GM21526 (cell line): ENCODE measurements around the gene CYFIP1.

Source experiments
- ATAC-seq: cut with Tn5 transposase; IDR thresholded peaks from one replicate; pipeline ENCODE4 v1.9.1; 2021; ENCODE audit warnings: moderate library complexity; ENCODE audit not compliant: unreplicated experiment, low FRiP score

Gene CYFIP1

GRCh38 chr15:22969489-22969888, 10.7 kb downstream of the CYFIP1 start:
- no peak for ATAC-seq

- ATAC-seq: no peak
These were observed 11.8 kb downstream of the CYFIP1 start for GRCh38 chr15:22968366-22968765.

- ATAC-seq: no peak
These were observed 12.9 kb downstream of the CYFIP1 start for GRCh38 chr15:22967084-22967770.

- no peak for ATAC-seq
These were observed 13.7 kb downstream of the CYFIP1 start for GRCh38 chr15:22966321-22967083.

GRCh38 chr15:22963641-22964040, 16.5 kb downstream of the CYFIP1 start:
- ATAC-seq: no peak

GRCh38 chr15:22962611-22963010, 17.6 kb downstream of the CYFIP1 start:
- ATAC-seq: no peak

GRCh38 chr15:22961762-22962161, 18.4 kb downstream of the CYFIP1 start:
- ATAC-seq: no peak

- ATAC-seq: no peak
These were observed 19.6 kb downstream of the CYFIP1 start for GRCh38 chr15:22960556-22960955.

GRCh38 chr15:22960126-22960525, 20.0 kb downstream of the CYFIP1 start:
- no peak for ATAC-seq

- no peak for ATAC-seq
These were observed 20.7 kb downstream of the CYFIP1 start for GRCh38 chr15:22959321-22960101.

- no peak for ATAC-seq
These were observed 21.5 kb downstream of the CYFIP1 start for GRCh38 chr15:22958487-22959280.

- no peak for ATAC-seq
These were observed 23.2 kb downstream of the CYFIP1 start for GRCh38 chr15:22956978-22957260.

- ATAC-seq: no peak
These were observed 23.8 kb downstream of the CYFIP1 start for GRCh38 chr15:22956257-22956977.

GRCh38 chr15:22955544-22956119, 24.5 kb downstream of the CYFIP1 start:
- ATAC-seq: no peak

GRCh38 chr15:22954798-22955543, 25.2 kb downstream of the CYFIP1 start:
- no peak for ATAC-seq

GRCh38 chr15:22954326-22954725, 25.8 kb downstream of the CYFIP1 start:
- no peak for ATAC-seq

- no peak for ATAC-seq
These were observed 27.2 kb downstream of the CYFIP1 start for GRCh38 chr15:22952796-22953579.
